Coronary artery (tissue), 2 donors: Measurements from ENCODE around the gene ABCA9.

Experiments used
- DNase-seq: peaks from one replicate; pipeline ENCODE4 v3.0.0-alpha.2; 2017; ENCODE audit warnings: low spot score
- H3K27ac ChIP-seq, 2 donors: fragments of 200-600 bp; sonication (generic); one replicate each; pipeline ENCODE4 v1.5.1; 2016 to 2019
- H3K4me3 ChIP-seq: fragments of 200-600 bp; sonication (generic); 2 replicates; pipeline ENCODE4 v1.5.1; 2016; ENCODE audit warnings: mild to moderate bottlenecking, moderate library complexity
- TF ChIP-seq, protein P1 (sequence below): fragments of 200-600 bp; sonication (generic); IDR thresholded peaks from one replicate; pipeline ENCODE4 v1.5.1; 2019; ENCODE audit warnings: antibody characterized with exemption

ABCA9 gene

DNA sequence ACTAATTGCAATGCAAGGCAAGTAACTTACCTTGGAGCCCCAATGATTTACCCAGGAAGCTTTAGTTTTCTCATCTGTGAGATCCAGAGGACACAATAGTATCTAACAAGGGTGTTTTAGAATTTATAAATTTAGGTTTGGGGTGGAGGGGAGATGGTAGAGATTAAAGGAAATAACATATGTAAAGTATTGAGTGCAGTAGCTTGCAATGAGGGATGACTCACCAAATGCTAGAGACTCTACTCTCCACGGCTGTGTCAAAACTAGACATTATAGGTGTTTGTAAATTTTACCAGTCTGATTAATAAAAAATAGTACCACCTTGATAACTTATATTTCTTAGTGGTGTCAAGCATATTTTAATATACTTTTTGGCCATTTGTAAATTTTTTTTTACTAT is 3.7 kb upstream of the ABCA9 start:
- DNase-seq = no peak
- Histone ChIP-seq H3K4me3 (no peak overlapping the region), H3K27ac (no peak overlapping the region)
- TF ChIP-seq, protein P1, sequence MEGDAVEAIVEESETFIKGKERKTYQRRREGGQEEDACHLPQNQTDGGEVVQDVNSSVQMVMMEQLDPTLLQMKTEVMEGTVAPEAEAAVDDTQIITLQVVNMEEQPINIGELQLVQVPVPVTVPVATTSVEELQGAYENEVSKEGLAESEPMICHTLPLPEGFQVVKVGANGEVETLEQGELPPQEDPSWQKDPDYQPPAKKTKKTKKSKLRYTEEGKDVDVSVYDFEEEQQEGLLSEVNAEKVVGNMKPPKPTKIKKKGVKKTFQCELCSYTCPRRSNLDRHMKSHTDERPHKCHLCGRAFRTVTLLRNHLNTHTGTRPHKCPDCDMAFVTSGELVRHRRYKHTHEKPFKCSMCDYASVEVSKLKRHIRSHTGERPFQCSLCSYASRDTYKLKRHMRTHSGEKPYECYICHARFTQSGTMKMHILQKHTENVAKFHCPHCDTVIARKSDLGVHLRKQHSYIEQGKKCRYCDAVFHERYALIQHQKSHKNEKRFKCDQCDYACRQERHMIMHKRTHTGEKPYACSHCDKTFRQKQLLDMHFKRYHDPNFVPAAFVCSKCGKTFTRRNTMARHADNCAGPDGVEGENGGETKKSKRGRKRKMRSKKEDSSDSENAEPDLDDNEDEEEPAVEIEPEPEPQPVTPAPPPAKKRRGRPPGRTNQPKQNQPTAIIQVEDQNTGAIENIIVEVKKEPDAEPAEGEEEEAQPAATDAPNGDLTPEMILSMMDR = no peak

DNA sequence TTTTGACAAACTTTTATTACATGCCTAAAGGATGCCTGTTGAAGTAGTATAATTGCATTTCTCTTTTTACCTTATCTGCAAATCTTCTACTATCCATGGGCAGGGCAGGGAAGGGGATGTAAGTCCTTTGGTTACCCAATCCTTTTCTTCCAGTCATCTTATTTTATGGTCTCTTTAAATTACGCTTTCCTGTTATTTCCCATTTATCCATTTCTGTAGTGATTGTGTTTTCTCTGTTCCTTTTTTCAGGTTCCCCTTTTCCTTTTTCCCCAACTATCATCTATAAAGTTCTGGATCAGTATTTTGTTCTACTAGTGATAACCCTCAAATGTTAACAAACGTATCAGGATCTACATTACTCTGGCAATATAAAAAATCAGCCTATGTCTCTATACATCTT is 3.3 kb upstream of the ABCA9 start:
- TF ChIP-seq, protein P1 = no peak
- no peak for DNase-seq

DNA sequence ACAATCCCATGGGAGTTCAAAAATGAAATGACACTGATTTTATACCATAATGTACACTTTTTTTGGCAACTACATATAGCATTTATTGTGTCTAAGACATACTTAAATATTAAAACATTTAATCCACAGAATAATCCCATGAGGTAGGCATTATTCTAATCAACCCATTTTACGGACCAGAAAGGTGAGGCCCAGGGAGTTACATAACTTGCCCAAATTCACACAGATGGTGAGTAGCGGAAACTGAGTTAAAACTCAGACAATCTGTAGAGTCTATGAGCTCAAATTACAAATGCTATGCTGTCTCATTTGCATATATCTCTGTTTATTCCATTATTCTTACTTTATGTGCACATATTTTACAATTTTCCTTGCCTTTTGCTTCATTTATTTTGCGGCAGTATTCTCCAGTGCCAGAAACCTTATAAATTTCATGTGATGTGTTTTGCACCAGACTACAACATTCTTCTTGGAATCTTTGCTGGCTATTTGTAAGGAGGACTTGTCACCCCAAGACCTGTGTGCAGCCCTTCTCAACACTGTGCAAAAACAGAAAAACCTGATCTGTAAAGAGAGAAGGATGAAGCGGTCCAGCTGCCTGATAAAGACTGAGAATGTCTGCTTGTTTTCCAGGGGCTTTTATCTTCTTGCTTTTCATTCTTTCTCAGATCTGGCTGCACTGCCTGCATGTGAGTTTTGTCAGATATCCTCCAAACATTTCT is 2.3 kb upstream of the ABCA9 start:
- no peak overlapping the region for H3K27ac ChIP-seq
- no peak for DNase-seq
- TF ChIP-seq, protein P1 = no peak
- no peak overlapping the region for H3K4me3 ChIP-seq

More for the DNA sequence above, 3.3 kb upstream of the ABCA9 start:
- no peak overlapping the region for H3K27ac ChIP-seq
- H3K4me3 ChIP-seq = no peak overlapping the region

DNA sequence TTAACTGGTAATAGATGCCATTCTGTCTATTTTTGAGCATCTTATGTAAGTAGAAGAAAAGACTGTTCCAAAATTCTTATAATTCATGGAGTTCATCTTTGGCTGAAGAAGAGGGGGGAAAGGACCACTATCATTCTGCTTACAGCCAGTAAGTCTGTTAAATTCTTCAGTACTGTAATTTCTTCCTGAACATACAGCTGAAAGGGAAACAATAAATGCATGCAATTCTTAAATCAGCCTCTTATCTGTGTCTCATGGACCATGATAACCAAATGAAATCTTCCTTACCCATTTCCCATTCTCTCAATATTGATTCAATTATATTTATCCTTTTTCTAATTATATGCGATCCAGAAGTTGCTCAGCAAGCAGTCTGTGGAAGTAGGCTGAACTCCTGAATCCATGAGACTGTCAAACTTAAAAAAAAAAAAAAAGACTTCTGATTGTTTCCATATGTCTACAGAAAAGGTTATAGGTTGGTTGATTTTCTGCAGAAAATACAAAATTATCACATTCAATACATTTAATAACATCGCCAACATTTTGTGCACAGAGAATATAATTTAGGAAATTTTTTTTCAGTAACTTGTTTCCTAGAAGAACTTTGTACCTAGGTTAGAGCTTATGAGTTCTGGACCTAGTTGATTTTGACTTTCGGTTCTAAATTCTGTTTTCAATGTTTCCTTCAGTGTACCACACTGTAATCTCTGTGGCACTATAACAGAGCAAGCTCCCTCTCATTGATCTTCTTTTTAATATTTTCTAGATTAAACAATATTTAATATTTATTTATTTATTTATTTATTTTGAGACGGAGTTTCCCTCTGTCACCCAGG is 1.2 kb upstream of the ABCA9 start:
- Histone ChIP-seq H3K27ac (peak overlapping the region in 1 of 2 donors; percentile 0), H3K4me3 (no peak overlapping the region)
- TF ChIP-seq, protein P1 = no peak
- no peak for DNase-seq

DNA sequence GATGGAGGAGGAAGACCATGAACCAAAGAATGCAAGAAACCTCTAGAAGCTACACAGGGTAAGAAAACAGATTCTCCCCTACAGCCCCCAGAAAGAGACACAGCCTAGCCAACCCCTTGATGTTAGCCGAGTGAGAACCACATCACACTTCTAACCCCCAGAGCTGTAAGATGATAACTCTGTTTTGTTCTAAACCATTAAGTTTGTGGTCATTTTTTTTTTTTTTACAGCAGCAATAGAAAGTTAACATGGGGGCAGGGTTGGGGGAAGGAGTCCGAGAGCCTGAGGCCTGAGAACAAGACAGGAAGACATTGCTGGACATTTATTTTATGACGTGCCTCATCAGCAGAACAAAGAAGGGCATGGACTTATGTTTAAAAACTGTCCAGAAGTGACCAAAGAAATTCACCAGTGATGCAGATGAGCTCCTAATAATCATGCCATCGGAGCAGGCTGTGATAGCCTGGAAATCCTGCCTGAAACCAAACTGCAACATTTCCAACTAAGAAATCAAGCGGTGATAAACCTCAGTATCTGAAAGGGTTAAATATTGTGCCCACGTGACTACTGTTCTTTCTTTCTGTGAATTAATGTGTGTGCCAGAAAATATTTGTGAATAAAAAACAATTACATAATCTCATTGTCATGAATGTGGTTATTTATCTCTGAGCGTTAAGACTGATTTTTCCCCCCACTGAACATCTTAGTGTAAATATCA is 1.1 kb downstream of the ABCA9 start:
- Histone ChIP-seq H3K27ac (peak overlapping the region; percentile 6 to 48), H3K4me3 (peak overlapping the region; percentile 12)
- DNase-seq = no peak
- TF ChIP-seq, protein P1 = no peak

DNA sequence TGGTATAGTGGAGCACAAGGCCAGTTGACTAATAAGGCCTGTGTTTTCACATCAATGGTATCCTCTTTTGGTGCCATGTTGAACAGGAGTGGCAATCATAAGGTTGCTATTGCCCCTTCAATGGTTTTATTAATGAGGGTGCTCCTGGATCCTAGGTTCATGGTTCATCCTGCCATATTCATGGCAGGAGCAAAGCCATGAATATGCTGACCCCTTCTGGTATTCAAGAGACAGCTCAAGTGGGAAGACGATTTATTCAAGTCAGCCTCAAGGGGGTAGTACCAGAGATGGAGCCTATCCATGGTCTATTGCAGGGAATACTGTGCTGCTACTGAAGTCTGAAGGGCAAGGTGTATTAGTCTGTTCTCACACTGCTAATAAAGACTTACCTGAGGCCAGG is 2.6 kb downstream of the ABCA9 start:
- no peak for DNase-seq
- no peak overlapping the region for H3K27ac ChIP-seq
- H3K4me3 ChIP-seq = no peak overlapping the region
- TF ChIP-seq, protein P1 = no peak
